H1 (cell line): ENCODE results near the gene C20orf144. TPM values are rescaled to one million over a fixed set of nuclear protein-coding genes. Genes with fewer than 3 reads are reported as not detected.
A peak's percentile ranks its signal among the peaks of the same experiment; 100 is the strongest.

Source experiments
- CTCF ChIA-PET: fragments of 300-600 bp; sonication (Branson Sonifier 250); formaldehyde crosslinking; loops from one replicate; lab custom pipeline; 2021; ENCODE audit not compliant: partially characterized antibody; lab: Charles Lee
- POLR2A ChIA-PET: fragments of 300-600 bp; sonication (Branson Sonifier 250); formaldehyde crosslinking; loops from one replicate; lab custom pipeline; 2021; ENCODE audit warnings: inconsistent platforms; ENCODE audit not compliant: partially characterized antibody; lab: Charles Lee
- DNase-seq, 2 experiments: peaks; one replicate each; pipeline versions ENCODE4 v3.0.0 to v3.0.0-alpha.2; 2010 to 2022; ENCODE audit warnings: low spot score in 2 of 2, low read depth in 1 of 2, mixed read lengths in 1 of 2
- FAIRE-seq: peaks from 2 replicates; lab custom pipeline; 2011; peaks lifted over from hg19 to GRCh38; lab: Jason Lieb, UNC
- H2AFZ ChIP-seq: 2 replicates; pipeline ENCODE4 v1.8.1; 2012; ENCODE audit warnings: low read length, inconsistent platforms
- H2AK5ac ChIP-seq: 2 replicates; pipeline ENCODE4 v1.6.1; 2013; ENCODE audit warnings: low read depth, low read length
- H2BK120ac ChIP-seq: replicated peaks from 2 replicates; pipeline ENCODE3; 2013; ENCODE audit warnings: low read depth, low read length, inconsistent platforms
- H2BK12ac ChIP-seq: 2 replicates; pipeline ENCODE4 v1.6.1; 2013; ENCODE audit warnings: low read depth, low read length
- H2BK15ac ChIP-seq: 2 replicates; pipeline ENCODE4 v1.6.1; 2013; ENCODE audit warnings: low read length
- H2BK20ac ChIP-seq: 2 replicates; pipeline ENCODE4 v1.6.1; 2013; ENCODE audit warnings: low read length
- H2BK5ac ChIP-seq: 2 replicates; pipeline ENCODE4 v1.6.1; 2013; ENCODE audit warnings: low read depth, low read length
- H3K14ac ChIP-seq: 2 replicates; pipeline ENCODE4 v1.6.1; 2013; ENCODE audit warnings: inconsistent platforms; ENCODE audit not compliant: insufficient read length
- H3K18ac ChIP-seq: 2 replicates; pipeline ENCODE4 v1.6.1; 2013; ENCODE audit warnings: low read length; ENCODE audit errors: extremely low read depth
- H3K23ac ChIP-seq: 2 replicates; pipeline ENCODE4 v1.6.1; 2013; ENCODE audit warnings: inconsistent platforms; ENCODE audit not compliant: insufficient read length
- H3K23me2 ChIP-seq: 2 replicates; pipeline ENCODE4 v1.6.1; 2013; ENCODE audit warnings: low read depth, low read length
- H3K27ac ChIP-seq: 2 replicates; pipeline ENCODE4 v1.6.1; 2011; ENCODE audit warnings: low read depth, low read length, inconsistent platforms
- H3K27me3 ChIP-seq, 4 experiments: replicated peaks in 1 of 4; 1 replicate in 1 of 4; 2 replicates in 3 of 4; pipeline versions ENCODE4 v1.6.1 to v1.8.1; 2011 to 2013; ENCODE audit warnings: low read length in 3 of 4, mild to moderate bottlenecking in 3 of 4, inconsistent platforms in 2 of 4, mixed read lengths in 2 of 4, moderate library complexity in 1 of 4; ENCODE audit not compliant: control insufficient read depth in 3 of 4, insufficient read depth in 3 of 4; ENCODE audit errors: extremely low read depth in 1 of 4
- H3K36me3 ChIP-seq, 4 experiments: 2 replicates each; pipeline versions ENCODE4 v1.6.1 to v1.8.1; 2011 to 2013; ENCODE audit warnings: mild to moderate bottlenecking in 4 of 4, low read length in 3 of 4, moderate library complexity in 2 of 4, control low read depth in 1 of 4, inconsistent platforms in 1 of 4; ENCODE audit not compliant: insufficient read depth in 4 of 4, control insufficient read depth in 2 of 4
- H3K4ac ChIP-seq: replicated peaks from 2 replicates; pipeline ENCODE3; 2013; ENCODE audit warnings: low read length, low read depth, mixed read lengths, inconsistent platforms; ENCODE audit not compliant: insufficient read length
- H3K4me1 ChIP-seq, 4 experiments: replicated peaks in 1 of 4; 1 replicate in 1 of 4; 2 replicates in 3 of 4; pipeline versions ENCODE4 v1.6.1 to v1.8.1; 2011 to 2013; ENCODE audit warnings: low read length in 3 of 4, inconsistent platforms in 2 of 4, mixed read lengths in 1 of 4; ENCODE audit not compliant: insufficient read depth in 4 of 4, control insufficient read depth in 3 of 4
- H3K4me2 ChIP-seq, 2 experiments: 2 replicates each; pipeline versions ENCODE4 v1.6.1 to v1.8.1; 2011 to 2013; ENCODE audit warnings: low read depth in 2 of 2, low read length in 2 of 2, control low read depth in 1 of 2, inconsistent platforms in 1 of 2, mild to moderate bottlenecking in 1 of 2; ENCODE audit not compliant: insufficient read depth in 1 of 2
- H3K4me3 ChIP-seq, 4 experiments: fragments of 200-600, 300-600 bp in 1 of 4; sonication (generic), shearing (Covaris generic), sonication (Bioruptor Twin) in 1 of 4; 2 replicates each; pipeline versions ENCODE4 v1.5.1 to v1.8.1; 2011 to 2016; ENCODE audit warnings: low read length in 4 of 4, low read depth in 3 of 4, control low read depth in 2 of 4, inconsistent platforms in 2 of 4, mild to moderate bottlenecking in 2 of 4, mixed read lengths in 1 of 4, moderate library complexity in 1 of 4; ENCODE audit not compliant: insufficient read depth in 2 of 4; ENCODE audit errors: extremely low read depth in 1 of 4
- H3K56ac ChIP-seq: replicated peaks from 2 replicates; pipeline ENCODE3; 2013; ENCODE audit warnings: low read depth, mild to moderate bottlenecking, mixed read lengths, low read length, inconsistent platforms; ENCODE audit not compliant: insufficient read length
- H3K79me1 ChIP-seq: 2 replicates; pipeline ENCODE4 v1.6.1; 2013; ENCODE audit warnings: low read depth, low read length, control low read depth
- H3K79me2 ChIP-seq, 2 experiments: 2 replicates each; pipeline versions ENCODE4 v1.6.1 to v1.8.1; 2012 to 2013; ENCODE audit warnings: low read length in 2 of 2, mild to moderate bottlenecking in 2 of 2, inconsistent platforms in 1 of 2; ENCODE audit not compliant: insufficient read depth in 2 of 2, control insufficient read depth in 1 of 2
- H3K9ac ChIP-seq, 4 experiments: replicated peaks in 1 of 4; 1 replicate in 1 of 4; 2 replicates in 3 of 4; pipeline versions ENCODE4 v1.6.1 to v1.8.1; 2011 to 2013; ENCODE audit warnings: low read depth in 3 of 4, low read length in 3 of 4, control low read depth in 2 of 4, mild to moderate bottlenecking in 2 of 4, moderate library complexity in 2 of 4, inconsistent platforms in 1 of 4; ENCODE audit errors: extremely low read depth in 1 of 4
- H3K9me3 ChIP-seq, 2 experiments: 2 replicates each; pipeline versions ENCODE4 v1.6.1 to v1.8.1; 2012 to 2013; ENCODE audit warnings: mild to moderate bottlenecking in 2 of 2, moderate library complexity in 2 of 2, control low read depth in 1 of 2, inconsistent platforms in 1 of 2, low read depth in 1 of 2, low read length in 1 of 2, mixed read lengths in 1 of 2; ENCODE audit not compliant: insufficient read depth in 2 of 2
- H4K20me1 ChIP-seq, 2 experiments: replicated peaks in 1 of 2; 2 replicates each; pipeline versions ENCODE3 to v1.8.1; 2011 to 2013; ENCODE audit warnings: inconsistent platforms in 2 of 2, low read length in 2 of 2, mild to moderate bottlenecking in 1 of 2; ENCODE audit not compliant: insufficient read depth in 2 of 2, control insufficient read depth in 1 of 2
- H4K5ac ChIP-seq: 2 replicates; pipeline ENCODE4 v1.6.1; 2013; ENCODE audit warnings: low read length, low read depth, mixed read lengths, inconsistent platforms; ENCODE audit not compliant: insufficient read length
- H4K8ac ChIP-seq: 2 replicates; pipeline ENCODE4 v1.8.0; 2013; ENCODE audit warnings: mild to moderate bottlenecking, moderate library complexity, low read length, inconsistent platforms; ENCODE audit not compliant: insufficient read depth; ENCODE audit errors: extremely low read depth
- H4K91ac ChIP-seq: replicated peaks from 2 replicates; pipeline ENCODE3; 2013; ENCODE audit warnings: low read length, mixed read lengths, inconsistent platforms; ENCODE audit not compliant: insufficient read length
- CREB1 ChIP-seq: IDR thresholded peaks from 2 replicates; pipeline ENCODE4 v1.6.1; 2012; ENCODE audit warnings: inconsistent platforms
- SAP30 ChIP-seq: fragments of 300-600 bp; sonication (generic); IDR thresholded peaks from 2 replicates; pipeline ENCODE4 v1.7.1; 2012; ENCODE audit warnings: low read length, moderate library complexity, mild to moderate bottlenecking, inconsistent platforms; ENCODE audit not compliant: insufficient read depth, insufficient replicate concordance
- SIX5 ChIP-seq: IDR thresholded peaks from 2 replicates; pipeline ENCODE4 v1.6.1; 2011; ENCODE audit warnings: mild to moderate bottlenecking, low read depth, low read length
- SRF ChIP-seq: IDR thresholded peaks from 2 replicates; pipeline ENCODE4 v1.6.1; 2011; ENCODE audit warnings: mild to moderate bottlenecking, low read depth, low read length, moderate library complexity
- WGBS, 2 experiments: shearing (Covaris generic) in 1 of 2; methylation state at CpG; one replicate each; pipeline versions ENCODE4 v1.1.6 to v1.1.7; 2013 to 2015; ENCODE audit warnings: low lambda C conversion rate in 2 of 2, mixed read lengths in 2 of 2, inconsistent platforms in 1 of 2, low coverage in 1 of 2, missing lambda C conversion rate in 1 of 2; ENCODE audit not compliant: insufficient replicate concordance in 2 of 2, insufficient coverage in 1 of 2, insufficient read length in 1 of 2; ENCODE audit errors: extremely low coverage in 1 of 2, missing lambda C conversion rate in 1 of 2; 5-methylcytosine and 5-hydroxymethylcytosine counted together
- polyA plus RNA-seq, 7 experiments: library from polyadenylated mRNA; depleted of rRNA in 3 of 7; stranded (reverse) in 5 of 7; unstranded in 2 of 7; fragments of >200 nt in 5 of 7; fragments of 200-250 nt in 2 of 7; gene quantifications; 1 replicate in 5 of 7; 2 replicates in 1 of 7; 4 replicates in 1 of 7; pipeline versions ENCODE4 v1.2.1 to v1.2.3, GENCODE V29; 2011 to 2013; ENCODE audit warnings: missing spikeins in 2 of 7, mixed read lengths in 2 of 7
- total RNA-seq: library from RNA; stranded (reverse); fragmentation: NEBNext Ultra II Directional; extraction: Animal tissue kit (Norgen Biotek cat#: 25700); gene quantifications from 2 replicates; pipeline ENCODE4 v1.2.1, GENCODE V29; 2021
- TF ChIP-seq, protein P1 (sequence below): IDR thresholded peaks from 2 replicates; pipeline ENCODE4 v1.6.1; 2012; ENCODE audit warnings: inconsistent platforms

C20orf144 gene
- total and polyA plus RNA-seq, 2 of the 8 experiments (the other 6 are each of a cell fraction or from before 2014, with no cell fraction given) = 0.21 to 0.24 TPM

GRCh38 chr20:33675136-33675959 is 13.2 kb downstream of the C20orf144 start:
- no peaks in the 10 kb centered on the region for H3K9me3 ChIP-seq
- H3K36me3 ChIP-seq = peaks cover 19 to 34% (median 31%) of the 10 kb centered on the region in 4 experiments; a peak in 6 of 8 replicates
- TF ChIP-seq CREB1 (no peak), SAP30 (no peak), SRF (no peak), SIX5 (no peak)
- TF ChIP-seq, protein P1, sequence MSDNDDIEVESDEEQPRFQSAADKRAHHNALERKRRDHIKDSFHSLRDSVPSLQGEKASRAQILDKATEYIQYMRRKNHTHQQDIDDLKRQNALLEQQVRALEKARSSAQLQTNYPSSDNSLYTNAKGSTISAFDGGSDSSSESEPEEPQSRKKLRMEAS = no peak
- no peak overlapping the region for H3K56ac ChIP-seq
- peak overlapping the region; percentile 29 for H3K4ac ChIP-seq
- peak overlapping the region in 2 of 4 experiments; percentile 4 to 17; a peak in 2 of 7 replicates for H3K9ac ChIP-seq
- H3K4me2 ChIP-seq = peak overlapping the region; percentile 85 to 97
- peak overlapping the region; percentile 52 to 77 (median 66); a peak in 7 of 8 replicates for H3K4me3 ChIP-seq
- FAIRE-seq (no peak), DNase-seq (no peak)
- H2BK20ac ChIP-seq = no peak overlapping the region
- H2BK5ac ChIP-seq = no peak overlapping the region
- H3K23ac ChIP-seq = no peak overlapping the region
- POLR2A ChIA-PET = interaction anchor here (0.5 to 17.9 kb wide), 9 partner anchors 4 to 52 kb away, joined by 3 to 245 read pairs (median 6); partner anchors contain the start of genes ACTL10, C20orf144, E2F1 and NECAB3
- 0 out of 4 replicates have a peak, but pooled peaks cover 0 to 2% of the 10 kb centered on the region in 2 experiments for H3K79me2 ChIP-seq
- no peak overlapping the region for H3K27ac ChIP-seq
- peaks cover 0 to 22% (median 11%) of the 10 kb centered on the region in 4 experiments; a peak in 4 of 7 replicates for H3K4me1 ChIP-seq
- no peaks in the 10 kb centered on the region for H3K27me3 ChIP-seq
- WGBS, 2 experiments = 53% methylated on average over 16 of the region's 16 CpGs; no CpG with 5 or more reads in 1 of the 2 experiments
- peaks cover 13% of the 10 kb centered on the region for H3K23me2 ChIP-seq
- H2BK15ac ChIP-seq = no peak overlapping the region
- H4K91ac ChIP-seq = no peak overlapping the region
- H3K14ac ChIP-seq = no peak overlapping the region
- H2BK12ac ChIP-seq = no peak overlapping the region
- H2AFZ ChIP-seq = 0 out of 2 replicates have a peak overlapping the region, but pooled peaks have one; percentile 12
- H2AK5ac ChIP-seq = no peak overlapping the region; the same call in 1 of the 2 replicates
- H4K8ac ChIP-seq = no peak overlapping the region
- H3K18ac ChIP-seq = 0 out of 2 replicates have a peak overlapping the region, but pooled peaks have one; percentile 3
- H2BK120ac ChIP-seq = no peak overlapping the region
- no peak overlapping the region for H4K5ac ChIP-seq
- peaks cover 8 to 37% of the 10 kb centered on the region in 2 experiments for H4K20me1 ChIP-seq
- no peaks in the 10 kb centered on the region for H3K79me1 ChIP-seq
- CTCF ChIA-PET = interaction anchor here (1.2 to 1.5 kb wide), 4 partner anchors 15 to 75 kb away, joined by 3 to 5 read pairs (median 4); no protein-coding TSS in a partner anchor
